Osteocyte (in vitro differentiated cells): ENCODE results near the gene GSTM2. TPM values are rescaled to one million over a fixed set of nuclear protein-coding genes. Genes with fewer than 3 reads are reported as not detected.

Source experiments
- DNase-seq: peaks from one replicate; pipeline ENCODE4 v3.0.0; 2021; ENCODE audit warnings: mixed read lengths; ENCODE audit not compliant: unreplicated experiment; ENCODE audit errors: extremely low spot score
- H3K27ac Mint-ChIP-seq: one replicate; pipeline ENCODE4 v1.8.0; 2021; ENCODE audit warnings: mild to moderate bottlenecking, mixed read lengths; ENCODE audit not compliant: unreplicated experiment
- H3K27me3 Mint-ChIP-seq: one replicate; pipeline ENCODE4 v1.8.0; 2021; ENCODE audit warnings: mixed read lengths; ENCODE audit not compliant: unreplicated experiment
- H3K36me3 Mint-ChIP-seq: one replicate; pipeline ENCODE4 v1.8.0; 2021; ENCODE audit warnings: mixed read lengths; ENCODE audit not compliant: unreplicated experiment
- H3K4me1 Mint-ChIP-seq: one replicate; pipeline ENCODE4 v1.8.0; 2021; ENCODE audit warnings: mixed read lengths; ENCODE audit not compliant: unreplicated experiment
- H3K4me3 Mint-ChIP-seq: one replicate; pipeline ENCODE4 v1.8.0; 2021; ENCODE audit warnings: mild to moderate bottlenecking, moderate library complexity, mixed read lengths; ENCODE audit not compliant: unreplicated experiment
- H3K9me3 Mint-ChIP-seq: one replicate; pipeline ENCODE4 v1.8.0; 2021; ENCODE audit warnings: mixed read lengths; ENCODE audit not compliant: unreplicated experiment
- total RNA-seq: library from RNA; stranded (reverse); gene quantifications from 2 replicates; pipeline ENCODE4 v1.2.1, GENCODE V29; 2021
- TF ChIP-seq, protein P1 (sequence below): fragments of 200-600 bp; sonication (generic); IDR thresholded peaks from 2 replicates; pipeline ENCODE4 v1.5.0; 2021; ENCODE audit warnings: antibody characterized with exemption, mild to moderate bottlenecking, moderate library complexity

Gene GSTM2
- total RNA-seq, 1 donor from 2014 or later = 39.0 TPM

DNA sequence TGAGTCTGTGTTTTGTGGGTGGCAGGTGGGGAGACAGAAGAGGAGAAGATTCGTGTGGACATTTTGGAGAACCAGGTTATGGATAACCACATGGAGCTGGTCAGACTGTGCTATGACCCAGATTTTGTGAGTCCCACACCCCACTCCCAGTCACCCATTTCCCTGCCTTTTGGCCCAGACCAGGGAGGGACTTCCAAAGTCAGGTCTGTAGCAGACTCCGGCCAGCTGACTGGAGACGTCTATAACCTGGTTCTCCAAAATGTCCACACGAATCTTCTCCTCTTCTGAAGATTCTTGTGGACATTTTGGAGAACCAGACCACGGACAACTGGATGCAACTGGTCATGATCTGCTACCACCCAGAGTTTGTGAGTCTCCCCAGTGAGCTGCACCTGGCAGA, 45.8 kb downstream of the GSTM2 start:
- Mint-ChIP-seq H3K4me1 (no peaks in the 10 kb centered on the region), H3K27me3 (peaks cover 2% of the 10 kb centered on the region), H3K9me3 (peaks cover 9% of the 10 kb centered on the region), H3K4me3 (no peak overlapping the region), H3K27ac (no peak overlapping the region), H3K36me3 (no peaks in the 10 kb centered on the region)
- no peak for DNase-seq
- TF ChIP-seq, protein P1, sequence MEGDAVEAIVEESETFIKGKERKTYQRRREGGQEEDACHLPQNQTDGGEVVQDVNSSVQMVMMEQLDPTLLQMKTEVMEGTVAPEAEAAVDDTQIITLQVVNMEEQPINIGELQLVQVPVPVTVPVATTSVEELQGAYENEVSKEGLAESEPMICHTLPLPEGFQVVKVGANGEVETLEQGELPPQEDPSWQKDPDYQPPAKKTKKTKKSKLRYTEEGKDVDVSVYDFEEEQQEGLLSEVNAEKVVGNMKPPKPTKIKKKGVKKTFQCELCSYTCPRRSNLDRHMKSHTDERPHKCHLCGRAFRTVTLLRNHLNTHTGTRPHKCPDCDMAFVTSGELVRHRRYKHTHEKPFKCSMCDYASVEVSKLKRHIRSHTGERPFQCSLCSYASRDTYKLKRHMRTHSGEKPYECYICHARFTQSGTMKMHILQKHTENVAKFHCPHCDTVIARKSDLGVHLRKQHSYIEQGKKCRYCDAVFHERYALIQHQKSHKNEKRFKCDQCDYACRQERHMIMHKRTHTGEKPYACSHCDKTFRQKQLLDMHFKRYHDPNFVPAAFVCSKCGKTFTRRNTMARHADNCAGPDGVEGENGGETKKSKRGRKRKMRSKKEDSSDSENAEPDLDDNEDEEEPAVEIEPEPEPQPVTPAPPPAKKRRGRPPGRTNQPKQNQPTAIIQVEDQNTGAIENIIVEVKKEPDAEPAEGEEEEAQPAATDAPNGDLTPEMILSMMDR = no peak

GRCh38 chr1:109714661-109715372, 47.0 kb downstream of the GSTM2 start:
- Mint-ChIP-seq H3K9me3 (no peaks in the 10 kb centered on the region), H3K4me3 (no peak overlapping the region), H3K27ac (no peak overlapping the region), H3K4me1 (peaks cover 7% of the 10 kb centered on the region), H3K36me3 (no peaks in the 10 kb centered on the region), H3K27me3 (peaks cover 2% of the 10 kb centered on the region)
- DNase-seq = no peak
- TF ChIP-seq, protein P1 = no peak

- peaks cover 2% of the 10 kb centered on the region for H3K27me3 Mint-ChIP-seq
- no peak overlapping the region for H3K27ac Mint-ChIP-seq
- no peaks in the 10 kb centered on the region for H3K36me3 Mint-ChIP-seq
- no peak overlapping the region for H3K4me3 Mint-ChIP-seq
- H3K9me3 Mint-ChIP-seq = no peaks in the 10 kb centered on the region
- TF ChIP-seq, protein P1 = no peak
- no peak for DNase-seq
- H3K4me1 Mint-ChIP-seq = peaks cover 7% of the 10 kb centered on the region
These were observed 48.3 kb downstream of the GSTM2 start for GRCh38 chr1:109716121-109716520.

- no peak overlapping the region for H3K27ac Mint-ChIP-seq
- no peaks in the 10 kb centered on the region for H3K36me3 Mint-ChIP-seq
- H3K4me3 Mint-ChIP-seq = no peak overlapping the region
- no peaks in the 10 kb centered on the region for H3K9me3 Mint-ChIP-seq
- DNase-seq = no peak
- TF ChIP-seq, protein P1 = no peak
- peaks cover 2% of the 10 kb centered on the region for H3K27me3 Mint-ChIP-seq
- peaks cover 7% of the 10 kb centered on the region for H3K4me1 Mint-ChIP-seq
These were observed 48.8 kb downstream of the GSTM2 start for GRCh38 chr1:109716570-109717090.

DNA sequence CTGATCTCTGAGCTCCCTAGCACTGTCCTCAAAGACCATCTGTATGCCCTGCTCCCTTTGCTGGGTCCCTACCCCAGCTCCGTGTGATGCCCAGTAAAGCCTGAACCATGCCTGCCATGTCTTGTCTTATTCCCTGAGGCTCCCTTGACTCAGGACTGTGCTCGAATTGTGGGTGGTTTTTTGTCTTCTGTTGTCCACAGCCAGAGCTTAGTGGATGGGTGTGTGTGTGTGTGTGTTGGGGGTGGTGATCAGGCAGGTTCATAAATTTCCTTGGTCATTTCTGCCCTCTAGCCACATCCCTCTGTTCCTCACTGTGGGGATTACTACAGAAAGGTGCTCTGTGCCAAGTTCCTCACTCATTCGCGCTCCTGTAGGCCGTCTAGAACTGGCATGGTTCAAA, 49.9 kb downstream of the GSTM2 start:
- Mint-ChIP-seq H3K9me3 (peaks cover 4% of the 10 kb centered on the region), H3K27ac (no peak overlapping the region), H3K36me3 (no peaks in the 10 kb centered on the region), H3K4me1 (peaks cover 7% of the 10 kb centered on the region), H3K27me3 (peaks cover 2% of the 10 kb centered on the region), H3K4me3 (no peak overlapping the region)
- TF ChIP-seq, protein P1 = no peak
- DNase-seq = no peak
